ENCODE data around the gene ZNF619.
"Not testable (repeated sequence)": the region's sequence is repeated elsewhere in the genome, so short reads cannot be mapped to it uniquely, and the experiment has no call there.

The ZNF619 gene

GRCh38 chr3:40476478-40477470, at the start of gene ZNF619:
ZNF619 (plus strand) TSS chr3:40477122; CDS start chr3:40477980, 858 bp downstream.
- DNase-seq = peak; percentile 82

- DNase-seq = no peak
Measured at GRCh38 chr3:40432793-40433192, 44.1 kb upstream of the ZNF619 start.

- DNase-seq = no peak
Measured at GRCh38 chr3:40437889-40438288, 39.0 kb upstream of the ZNF619 start.

DNA sequence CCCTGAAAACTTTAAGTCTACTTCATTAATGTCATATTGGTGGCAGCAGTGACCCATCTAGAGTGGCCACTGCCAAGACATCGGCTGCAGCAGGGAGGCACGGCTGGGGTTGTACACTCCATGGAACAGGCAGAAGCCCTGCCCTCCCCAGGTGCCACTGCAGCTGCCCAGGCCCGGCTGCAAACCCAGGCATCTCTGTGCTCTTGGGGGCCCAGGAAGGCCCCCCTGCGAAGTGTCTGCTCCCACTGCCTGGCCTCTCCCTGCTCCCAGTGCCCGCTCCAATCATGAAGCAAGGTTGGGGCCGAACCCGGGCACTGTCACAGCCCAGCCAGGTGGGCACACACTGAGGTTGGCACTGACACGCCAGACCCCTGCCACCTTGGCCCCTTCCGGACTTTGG, 31.9 kb upstream of the ZNF619 start:
- no peak for DNase-seq

DNA sequence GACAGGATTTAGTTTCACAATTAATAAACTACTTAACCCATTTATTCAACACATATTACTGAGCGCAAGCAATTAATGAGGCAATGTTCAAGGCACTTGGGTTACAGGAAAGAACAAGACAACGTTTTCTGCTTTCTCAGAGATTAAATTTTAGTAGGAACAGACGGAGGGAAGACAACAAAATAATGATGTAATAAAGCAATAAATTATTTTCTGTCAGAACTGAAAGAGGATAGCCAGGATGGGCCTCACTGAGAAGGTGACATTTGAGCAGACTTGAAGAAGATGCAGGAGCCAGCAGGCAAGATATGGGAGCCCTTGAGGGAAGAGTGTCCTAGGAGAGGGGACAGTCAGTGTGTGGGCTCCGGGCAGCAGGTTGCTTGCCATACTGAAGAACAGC, 31.0 kb upstream of the ZNF619 start:
- no peak for DNase-seq

- DNase-seq = no peak
Measured at GRCh38 chr3:40450438-40450837, 26.5 kb upstream of the ZNF619 start.

DNA sequence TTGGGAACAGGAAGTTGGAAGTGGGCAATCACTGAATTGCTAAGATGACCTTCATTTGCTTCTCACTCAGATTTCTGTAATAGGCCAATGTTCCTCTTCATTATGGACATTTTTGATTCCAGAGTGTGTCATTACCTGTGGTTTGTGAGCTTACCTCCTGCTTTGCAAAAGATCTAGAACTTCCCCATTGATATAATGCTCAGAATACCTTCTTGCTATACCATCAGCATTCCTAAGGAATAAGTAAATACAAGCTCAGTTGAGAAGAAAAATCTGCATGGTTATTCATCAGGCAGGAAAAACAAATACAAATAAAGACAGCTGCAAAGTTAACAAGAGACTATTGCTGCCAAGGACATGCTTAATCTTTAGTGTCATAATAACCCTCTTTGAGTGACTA, 25.4 kb upstream of the ZNF619 start:
- no peak for DNase-seq

- DNase-seq = no peak
Measured at GRCh38 chr3:40452057-40452456, 24.9 kb upstream of the ZNF619 start.

DNA sequence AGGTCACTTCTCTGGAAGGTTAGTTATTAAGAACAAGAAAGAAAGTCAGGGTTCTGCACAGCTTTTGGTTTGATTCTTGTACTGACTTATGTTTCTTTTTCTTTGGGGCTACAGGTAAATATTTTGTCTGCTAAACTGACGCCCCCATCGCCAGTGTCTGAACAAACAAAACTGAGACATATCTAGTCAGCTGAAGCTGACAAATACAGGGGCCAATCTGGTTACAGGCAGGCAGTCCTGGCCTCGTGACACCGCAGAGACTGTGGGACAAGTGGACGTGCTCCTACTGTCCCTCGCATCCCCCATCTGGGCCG, 24.4 kb upstream of the ZNF619 start:
- no peak for DNase-seq

DNA sequence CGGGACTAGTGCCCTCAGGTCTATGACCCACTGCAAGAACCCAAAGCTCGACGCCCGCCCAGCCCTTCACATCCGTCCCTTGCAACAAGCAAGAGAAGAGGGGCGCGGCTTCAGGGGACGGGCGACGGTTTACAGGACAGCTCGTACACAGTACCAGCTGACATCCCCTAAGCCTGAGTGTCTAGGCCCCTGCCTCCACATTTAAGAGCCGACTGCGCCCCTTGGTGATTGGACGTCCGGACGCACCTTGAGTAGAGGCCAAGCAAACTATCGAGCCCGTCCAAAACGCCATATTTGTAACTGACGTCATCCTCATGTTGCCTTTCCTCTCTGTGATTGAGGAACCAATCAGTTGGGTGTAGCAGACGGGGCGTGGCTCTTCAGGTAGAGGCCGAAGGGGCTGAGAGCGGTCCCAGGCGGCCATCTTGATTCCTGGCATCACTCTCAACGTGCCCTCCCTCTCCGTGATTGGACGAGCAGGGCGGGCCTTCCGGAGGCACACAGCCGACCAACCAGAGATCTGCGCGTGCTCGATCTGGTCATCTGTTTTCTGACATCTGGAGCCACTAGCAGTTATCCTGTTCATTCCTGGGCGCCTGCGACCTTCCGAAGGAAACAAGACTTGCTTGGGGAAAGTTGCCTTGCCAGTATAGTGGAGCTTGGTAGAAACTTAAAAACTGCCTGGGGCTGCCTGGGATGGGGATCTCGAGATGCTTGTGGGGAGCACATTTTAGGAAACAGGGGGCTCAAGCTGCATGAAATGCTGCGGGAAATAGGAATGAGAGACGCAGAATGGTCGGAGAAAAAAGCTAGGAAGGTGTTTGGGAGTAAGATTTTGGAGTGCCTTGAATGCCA, 23.8 kb upstream of the ZNF619 start:
- DNase-seq = peak; percentile 100

DNA sequence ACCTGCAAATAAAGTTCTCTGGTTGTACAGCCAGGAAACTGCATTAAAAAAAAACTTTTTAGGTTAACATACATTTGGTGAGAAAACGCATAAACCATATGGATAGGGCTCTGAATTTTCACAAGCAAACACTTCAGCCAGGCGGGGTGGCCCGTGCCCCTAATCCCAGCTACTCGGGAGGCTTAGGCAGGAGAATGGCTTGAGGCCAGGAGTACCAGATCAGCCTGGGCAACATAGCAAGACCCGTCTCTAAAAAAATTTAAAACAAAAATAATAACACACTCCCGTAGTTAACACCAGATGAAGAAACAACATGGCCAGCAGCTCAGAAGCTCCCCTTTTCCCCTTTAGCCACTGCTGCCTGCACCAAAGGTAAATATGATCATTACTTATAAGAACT, 23.0 kb upstream of the ZNF619 start:
- DNase-seq = no peak

- DNase-seq = no peak
Measured at GRCh38 chr3:40455328-40455727, 21.6 kb upstream of the ZNF619 start.

DNA sequence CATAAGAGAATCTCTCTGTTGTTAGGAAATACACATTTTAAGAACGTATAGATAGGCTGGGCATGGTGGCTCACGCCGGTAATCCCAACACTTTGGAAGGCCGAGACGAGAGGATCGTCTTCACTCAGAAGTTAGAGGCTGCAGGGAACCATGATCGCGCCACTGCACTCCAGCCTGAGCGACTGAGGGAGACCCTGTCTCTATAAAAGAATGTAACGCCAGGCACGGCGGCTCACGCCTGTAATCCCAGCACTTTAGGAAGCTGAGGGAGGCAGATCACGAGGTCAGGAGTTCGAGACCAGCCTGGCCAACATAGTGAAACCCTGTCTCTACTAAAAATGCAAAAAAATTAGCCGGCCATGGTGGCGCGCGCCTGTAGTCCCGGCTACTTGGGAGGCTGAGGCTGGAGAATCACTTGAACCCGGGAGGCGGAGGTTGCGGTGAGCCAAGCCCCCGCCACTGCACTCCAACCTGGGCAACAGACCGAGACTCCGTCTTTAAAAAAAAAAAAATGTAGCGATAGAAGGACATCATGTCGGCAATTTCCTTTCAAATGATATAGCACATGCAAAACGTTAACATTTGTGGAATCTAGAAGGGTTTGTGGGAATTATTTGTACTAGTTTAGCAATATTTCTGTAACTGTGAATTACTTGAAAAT, 20.5 kb upstream of the ZNF619 start:
- DNase-seq = no peak

- DNase-seq = peak; percentile 97
Measured at GRCh38 chr3:40456940-40457823, 19.7 kb upstream of the ZNF619 start, which contains the start of gene RPL14. RPL14 (plus strand) TSS chr3:40457339; CDS start chr3:40457472, 133 bp downstream.

DNA sequence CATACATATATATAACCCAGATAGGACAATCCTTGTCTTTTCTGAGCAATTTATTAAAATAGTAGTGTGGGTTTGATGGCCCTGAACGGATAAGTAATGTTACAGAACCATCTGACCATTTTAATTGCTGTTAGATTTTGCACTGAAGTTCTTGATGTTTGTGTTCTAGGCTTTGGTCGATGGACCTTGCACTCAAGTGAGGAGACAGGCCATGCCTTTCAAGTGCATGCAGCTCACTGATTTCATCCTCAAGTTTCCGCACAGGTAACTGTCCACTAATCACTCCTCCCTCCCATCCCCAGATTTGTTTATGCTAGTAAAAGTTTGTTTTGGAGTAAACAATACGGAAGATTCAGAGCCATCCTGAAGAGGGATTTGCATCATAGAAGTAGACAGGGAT, 18.4 kb upstream of the ZNF619 start:
- DNase-seq = no peak

- not testable (repeated sequence) for DNase-seq
Measured at GRCh38 chr3:40460481-40460880, 16.4 kb upstream of the ZNF619 start.

- no peak for DNase-seq
Measured at GRCh38 chr3:40461161-40461560, 15.8 kb upstream of the ZNF619 start.

GRCh38 chr3:40462838-40463237, 14.1 kb upstream of the ZNF619 start:
- DNase-seq = not testable (repeated sequence)

- no peak for DNase-seq
Measured at GRCh38 chr3:40463579-40463978, 13.3 kb upstream of the ZNF619 start.

DNA sequence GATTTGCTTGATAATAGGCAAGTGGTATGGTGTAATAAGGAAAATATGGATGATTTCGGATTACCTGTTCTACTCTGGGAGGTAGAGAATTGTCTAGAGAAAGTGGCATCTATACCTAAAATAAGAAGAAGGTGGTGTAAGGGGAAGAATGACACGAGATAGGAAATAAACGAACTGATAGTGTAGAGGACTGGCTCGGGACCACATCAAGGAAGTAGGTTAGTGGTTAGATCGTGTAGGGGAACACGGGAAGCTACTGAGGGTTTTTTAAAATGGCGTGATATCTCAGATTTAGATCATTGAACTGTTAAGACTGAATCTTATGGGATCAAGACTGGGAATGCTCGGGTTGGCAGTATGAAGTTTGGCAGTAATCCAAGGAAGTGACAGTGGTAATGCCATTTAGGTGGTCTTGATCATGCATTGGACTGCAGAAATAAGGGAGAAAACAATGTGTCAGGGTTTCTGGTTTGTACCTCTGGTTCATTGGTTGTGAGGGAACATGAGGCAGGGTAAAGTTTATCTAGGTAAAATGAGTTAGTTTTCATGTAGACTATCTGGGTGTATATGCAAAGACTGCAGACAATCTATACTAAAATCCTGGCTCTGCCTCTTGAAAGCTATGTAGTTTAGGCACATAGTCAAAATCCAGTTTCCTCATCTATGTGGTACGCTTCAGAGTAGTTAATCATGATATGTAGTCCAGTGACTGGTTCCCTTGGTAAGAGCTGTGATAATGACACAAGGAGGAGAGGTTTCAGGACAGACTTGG, 12.4 kb upstream of the ZNF619 start:
- DNase-seq = no peak

GRCh38 chr3:40465111-40465407, 11.9 kb upstream of the ZNF619 start:
- DNase-seq = no peak

GRCh38 chr3:40465456-40465855, 11.5 kb upstream of the ZNF619 start:
- DNase-seq = no peak

Data from islet precursor cell (in vitro differentiated cells).